GM21717 (cell line): Measurements from ENCODE around the gene LTBP1.

Source experiments
- ATAC-seq: cut with Tn5 transposase; IDR thresholded peaks from one replicate; pipeline ENCODE4 v1.9.1; 2021; ENCODE audit warnings: mild to moderate bottlenecking, moderate library complexity; ENCODE audit not compliant: unreplicated experiment

LTBP1 gene

GRCh38 chr2:33069894-33070651, 123.3 kb downstream of the LTBP1 start:
- ATAC-seq, result peak; percentile 73

GRCh38 chr2:33071591-33071990, 124.8 kb downstream of the LTBP1 start:
- no peak for ATAC-seq

- ATAC-seq, result no peak
Observed at GRCh38 chr2:33072614-33073013, 125.9 kb downstream of the LTBP1 start.

GRCh38 chr2:33073018-33073417, 126.3 kb downstream of the LTBP1 start:
- ATAC-seq, result no peak

- no peak for ATAC-seq
Observed at GRCh38 chr2:33074197-33074596, 127.4 kb downstream of the LTBP1 start.

- ATAC-seq, result no peak
Observed at GRCh38 chr2:33077311-33077710, 130.6 kb downstream of the LTBP1 start.

- no peak for ATAC-seq
Observed at GRCh38 chr2:33077844-33078243, 131.1 kb downstream of the LTBP1 start.

GRCh38 chr2:33081691-33082090, 134.9 kb downstream of the LTBP1 start:
- ATAC-seq, result no peak

- ATAC-seq, result no peak
Observed at GRCh38 chr2:33083699-33084387, 137.1 kb downstream of the LTBP1 start.

- ATAC-seq, result no peak
Observed at GRCh38 chr2:33084433-33084832, 137.7 kb downstream of the LTBP1 start.

GRCh38 chr2:33085646-33086045, 138.9 kb downstream of the LTBP1 start:
- ATAC-seq, result no peak

- no peak for ATAC-seq
Observed at GRCh38 chr2:33086400-33087015, 139.8 kb downstream of the LTBP1 start.

GRCh38 chr2:33090553-33091134, 143.9 kb downstream of the LTBP1 start:
- ATAC-seq, result no peak

GRCh38 chr2:33091541-33092123, 144.9 kb downstream of the LTBP1 start:
- no peak for ATAC-seq

GRCh38 chr2:33093283-33093993, 146.7 kb downstream of the LTBP1 start:
- no peak for ATAC-seq

GRCh38 chr2:33094303-33094702, 147.6 kb downstream of the LTBP1 start:
- no peak for ATAC-seq

GRCh38 chr2:33099989-33100388, 153.2 kb downstream of the LTBP1 start:
- no peak for ATAC-seq

GRCh38 chr2:33100921-33101320, 154.2 kb downstream of the LTBP1 start:
- ATAC-seq, result no peak

- no peak for ATAC-seq
Observed at GRCh38 chr2:33104052-33104623, 157.4 kb downstream of the LTBP1 start.

- ATAC-seq, result no peak
Observed at GRCh38 chr2:33104726-33105125, 158.0 kb downstream of the LTBP1 start.
